Activated CD8-positive, alpha-beta memory T cell treated with anti-CD3 and anti-CD28 coated beads, Interleukin-2, amount 50 U/mL, for 24 hours (primary cell): ENCODE measurements around the gene UBQLNL.

Experiments used
- DNase-seq: peaks from one replicate; pipeline ENCODE4 v3.0.0-alpha.2; 2020; ENCODE audit errors: extremely low read depth

UBQLNL gene, protein sequence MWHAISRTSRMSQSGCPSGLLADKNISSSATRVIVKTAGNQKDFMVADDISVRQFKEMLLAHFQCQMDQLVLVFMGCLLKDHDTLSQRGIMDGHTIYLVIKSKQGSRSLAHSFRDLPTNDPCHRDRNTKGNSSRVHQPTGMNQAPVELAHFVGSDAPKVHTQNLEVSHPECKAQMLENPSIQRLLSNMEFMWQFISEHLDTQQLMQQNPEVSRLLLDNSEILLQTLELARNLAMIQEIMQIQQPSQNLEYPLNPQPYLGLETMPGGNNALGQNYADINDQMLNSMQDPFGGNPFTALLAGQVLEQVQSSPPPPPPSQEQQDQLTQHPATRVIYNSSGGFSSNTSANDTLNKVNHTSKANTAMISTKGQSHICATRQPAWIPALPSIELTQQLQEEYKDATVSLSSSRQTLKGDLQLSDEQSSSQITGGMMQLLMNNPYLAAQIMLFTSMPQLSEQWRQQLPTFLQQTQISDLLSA

DNA sequence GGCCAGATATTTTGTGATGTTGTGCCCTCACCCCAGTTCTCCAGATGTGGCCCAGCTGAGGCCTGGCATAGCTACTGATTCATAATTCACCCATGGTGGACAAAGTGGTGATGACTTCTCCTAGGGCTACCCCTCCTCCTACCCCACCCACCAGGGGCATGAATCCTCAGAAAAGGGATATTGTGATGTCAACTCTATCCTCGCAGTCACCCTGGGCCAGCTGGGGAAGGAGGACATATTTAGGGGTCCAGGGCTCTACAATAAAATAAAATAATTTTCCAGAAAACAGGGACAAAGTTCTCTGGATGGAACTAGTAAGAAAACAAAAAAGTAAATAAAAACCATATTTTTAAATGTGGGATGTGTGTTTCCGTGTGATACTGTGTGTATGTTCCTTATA lies at the start of gene UBQLNL:
TSS of gene UBQLNL (minus strand) at position 101 of the 400 bp plus-strand sequence. CDS start 258 bp downstream, outside the sequence.
- DNase-seq: no peak

DNA sequence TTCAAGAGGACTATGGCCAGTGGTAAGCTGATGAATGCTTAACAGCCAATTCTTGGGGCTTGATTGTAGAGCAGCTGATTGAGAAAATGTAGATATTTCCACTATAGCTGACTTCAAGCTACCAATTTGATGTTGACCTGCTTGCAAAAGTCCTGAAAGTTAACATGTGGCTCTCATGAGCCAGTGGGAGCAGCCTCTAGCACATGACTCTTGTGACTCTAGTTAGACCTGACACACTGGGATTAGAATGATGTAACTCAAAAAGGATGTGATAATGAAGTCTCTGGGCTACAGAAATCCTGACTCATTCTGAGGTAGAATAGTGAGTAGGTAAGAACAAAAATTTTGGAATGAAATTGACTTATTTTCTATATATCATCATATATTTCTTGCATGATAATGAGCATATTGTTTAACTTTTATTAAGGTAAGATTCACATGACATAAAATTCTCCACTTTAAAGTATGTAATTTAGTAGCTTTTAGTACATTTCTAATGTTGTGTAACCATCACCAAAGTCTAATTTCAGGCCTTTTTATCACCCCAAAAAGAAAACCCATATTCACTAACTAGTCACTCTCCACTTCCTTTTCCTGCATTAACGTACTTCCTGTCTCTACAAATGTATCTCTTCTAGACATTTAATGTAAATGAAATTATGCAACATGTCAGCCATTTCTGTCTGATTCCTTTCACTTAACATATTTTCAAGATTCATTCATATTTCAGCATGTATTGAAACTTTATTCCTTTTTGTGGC lies 47.9 kb upstream of the UBQLNL start:
- no peak for DNase-seq

DNA sequence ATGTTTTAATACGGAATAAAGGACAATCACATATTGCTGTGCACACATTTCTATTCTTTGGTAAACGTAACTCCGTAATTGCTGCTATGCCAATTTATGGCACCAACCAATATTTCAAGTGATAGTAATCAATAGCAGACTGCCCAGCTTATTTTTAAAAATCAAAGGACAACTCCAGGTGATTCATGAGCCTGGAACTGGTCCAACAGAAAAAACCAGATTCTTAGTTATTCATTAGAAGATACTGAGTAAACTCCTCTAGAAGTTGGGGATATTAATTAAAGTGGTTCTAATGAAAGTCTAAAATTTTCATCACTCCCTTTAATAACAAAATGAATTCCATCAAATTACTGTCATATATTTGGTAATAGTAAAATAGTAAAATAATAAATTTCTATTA lies 41.3 kb upstream of the UBQLNL start:
- no peak for DNase-seq

DNA sequence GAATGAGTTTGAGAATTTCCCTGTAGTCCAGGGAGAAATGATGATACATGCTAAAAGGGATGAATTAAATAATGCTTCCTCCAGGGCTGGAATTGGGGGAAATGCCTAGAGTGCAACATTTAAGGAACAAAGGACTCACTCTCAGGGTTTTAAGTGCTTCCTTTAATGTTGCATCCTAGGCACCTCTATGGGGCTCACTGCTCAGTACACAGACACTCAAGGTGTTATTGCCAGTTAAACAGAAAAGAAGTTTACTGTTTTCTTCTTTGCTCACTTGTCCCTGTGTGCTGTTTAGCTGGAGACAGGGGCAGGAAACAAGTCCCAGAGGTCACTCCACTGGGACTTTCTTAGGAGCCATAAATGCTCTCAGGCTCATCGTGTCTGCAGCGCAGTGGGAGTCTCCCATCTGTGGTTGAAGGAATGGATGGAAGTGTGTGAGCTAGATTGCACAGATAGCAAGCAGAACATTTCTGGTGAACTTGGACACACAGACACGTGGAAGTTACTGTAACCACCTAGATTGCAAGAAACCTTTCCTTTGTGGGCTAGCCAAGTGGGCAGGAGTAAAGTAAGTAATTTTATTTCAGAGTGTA lies 40.2 kb upstream of the UBQLNL start:
- DNase-seq: no peak

DNA sequence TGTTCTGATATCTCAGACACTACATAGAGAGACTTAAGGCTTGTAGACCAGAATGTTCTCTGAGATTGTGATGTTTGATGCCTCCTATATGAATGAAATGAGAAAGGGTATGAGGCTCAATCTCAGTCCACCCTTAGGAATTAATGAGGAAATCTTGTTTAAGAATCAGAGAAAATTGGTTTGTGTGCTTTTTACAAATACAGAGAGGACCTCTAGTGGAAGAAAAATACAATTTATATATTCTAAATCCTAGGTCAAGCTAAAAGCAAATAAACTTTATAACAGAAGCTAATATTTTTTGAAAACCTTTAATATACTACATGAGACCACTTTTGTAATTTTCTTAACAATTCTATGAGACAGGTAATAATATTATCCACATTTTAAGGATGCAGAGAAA lies 36.8 kb upstream of the UBQLNL start:
- DNase-seq: no peak

DNA sequence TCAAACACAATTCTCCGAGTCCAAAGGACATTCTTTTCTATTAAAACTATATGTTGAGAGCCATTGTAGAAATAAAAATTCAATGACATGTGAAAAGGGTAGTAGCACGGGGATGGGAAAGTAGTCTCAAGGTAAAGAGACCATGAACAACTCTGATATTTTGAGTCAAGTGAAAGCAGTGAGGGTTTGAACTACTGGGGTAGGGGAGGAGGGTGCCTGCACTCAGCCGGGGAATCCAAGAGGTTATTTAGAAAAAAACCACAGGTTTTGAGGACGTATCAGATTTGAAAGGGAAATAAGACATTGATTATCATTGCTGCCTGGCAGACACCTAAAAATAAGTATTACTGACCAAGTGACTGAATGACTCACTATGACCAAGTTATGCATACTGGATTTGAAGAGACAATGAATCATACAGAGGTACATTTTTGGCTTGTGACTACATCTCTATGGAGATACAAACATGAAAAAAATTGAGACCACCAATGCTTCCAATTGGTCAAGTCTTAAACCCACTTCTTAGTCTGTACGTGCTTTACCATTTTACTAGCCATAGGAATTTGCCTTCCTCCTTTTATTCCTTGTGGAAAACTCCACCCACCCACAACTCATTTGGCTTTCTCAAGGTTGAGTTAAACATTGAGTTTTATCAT lies 34.1 kb upstream of the UBQLNL start:
- DNase-seq: no peak

DNA sequence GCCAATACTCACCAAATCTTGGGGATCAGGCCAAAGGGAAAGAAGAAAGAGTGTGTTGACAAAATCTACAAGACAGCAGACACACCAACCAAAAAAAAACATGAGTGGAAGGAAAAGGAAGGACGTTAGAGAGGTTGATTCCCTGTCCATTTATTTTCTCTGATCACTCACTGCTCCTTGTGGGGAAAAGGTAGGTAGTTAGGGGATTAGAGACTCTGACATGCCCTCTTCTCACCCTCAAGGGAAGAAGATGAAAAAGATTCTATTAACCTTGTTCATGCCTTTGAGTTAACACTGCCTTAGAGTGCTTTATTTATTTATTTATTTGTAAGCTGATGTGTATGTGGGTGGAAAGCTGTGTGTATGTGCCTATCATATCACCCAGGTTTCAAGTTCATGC lies 31.9 kb upstream of the UBQLNL start, which contains the start of gene OR52H1:
TSS of gene OR52H1 (minus strand) at position 101 of the 400 bp plus-strand sequence. CDS start 3,035 bp downstream, outside the sequence.
- DNase-seq: no peak

DNA sequence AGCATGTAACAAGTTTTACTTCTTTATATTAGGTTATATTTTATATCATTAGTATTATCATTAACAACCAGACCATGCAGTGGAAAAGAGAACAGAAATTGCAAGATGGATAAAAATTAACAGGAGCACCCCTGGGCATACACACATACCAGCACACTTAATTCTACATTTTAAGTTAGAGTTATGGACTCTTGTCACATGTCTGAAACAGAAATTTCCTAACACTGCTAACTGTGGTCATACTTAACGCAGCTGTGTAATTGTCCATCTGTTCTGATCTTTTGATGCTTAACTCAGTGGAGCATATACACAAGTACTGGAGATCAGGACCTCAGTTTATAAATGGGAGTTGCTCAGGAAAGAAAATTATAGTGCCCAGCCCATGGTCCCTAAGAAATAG lies 31.5 kb upstream of the UBQLNL start:
- no peak for DNase-seq

DNA sequence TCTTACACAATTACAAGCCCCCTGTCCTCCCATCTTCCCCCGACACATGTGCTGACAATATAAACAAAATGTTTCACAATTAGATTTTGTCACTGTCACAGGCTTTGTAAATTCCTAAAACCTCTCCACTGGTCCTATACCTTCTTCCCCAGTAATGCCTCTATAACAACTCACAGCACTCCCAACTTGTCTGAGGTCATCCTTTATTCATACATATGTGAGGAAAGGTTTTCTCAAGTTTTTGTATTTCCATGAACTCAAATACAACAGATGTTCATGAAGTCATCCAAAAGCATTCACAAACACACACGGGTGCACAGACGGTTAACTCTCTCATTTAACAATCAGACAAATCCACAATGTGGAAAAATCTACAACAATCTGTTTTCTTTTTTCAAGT lies 30.0 kb upstream of the UBQLNL start:
- no peak for DNase-seq

DNA sequence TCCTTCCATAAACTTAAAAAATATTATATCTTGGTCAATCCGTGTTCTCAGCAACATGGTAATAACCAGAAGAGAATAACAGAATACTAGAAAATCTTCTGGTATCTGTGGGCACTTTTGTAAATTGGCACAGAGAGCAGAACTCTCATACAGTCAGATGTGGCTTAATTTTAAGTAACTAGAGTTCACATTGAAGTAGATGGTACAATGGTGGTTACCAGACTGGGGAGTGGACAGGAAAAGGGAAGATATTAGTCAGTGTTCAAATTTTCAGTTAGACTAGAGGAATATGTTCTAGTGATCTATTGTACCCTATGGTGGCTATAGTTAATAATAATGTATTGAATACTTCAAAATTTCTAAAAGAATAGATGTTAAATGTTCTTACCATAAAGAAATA lies 24.9 kb upstream of the UBQLNL start:
- no peak for DNase-seq

DNA sequence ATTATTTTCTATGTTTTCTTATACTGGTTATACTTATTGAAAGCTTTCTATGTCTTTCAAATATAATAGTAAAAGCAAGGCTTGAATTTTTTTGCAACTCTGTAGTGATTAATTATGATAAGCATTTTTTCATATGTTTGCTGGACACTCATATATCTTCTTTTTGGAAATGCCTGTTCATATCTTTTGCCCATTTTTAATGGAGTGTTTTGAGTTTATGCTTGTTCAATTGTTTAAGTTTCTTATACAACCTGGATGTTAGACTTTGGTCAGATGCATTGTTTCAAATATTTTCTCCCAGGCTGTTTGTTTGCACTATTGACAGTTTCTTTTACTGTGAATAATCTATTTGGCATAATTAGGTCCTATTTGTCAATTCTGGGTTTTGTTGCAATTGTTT lies 20.0 kb upstream of the UBQLNL start:
- DNase-seq: no peak

DNA sequence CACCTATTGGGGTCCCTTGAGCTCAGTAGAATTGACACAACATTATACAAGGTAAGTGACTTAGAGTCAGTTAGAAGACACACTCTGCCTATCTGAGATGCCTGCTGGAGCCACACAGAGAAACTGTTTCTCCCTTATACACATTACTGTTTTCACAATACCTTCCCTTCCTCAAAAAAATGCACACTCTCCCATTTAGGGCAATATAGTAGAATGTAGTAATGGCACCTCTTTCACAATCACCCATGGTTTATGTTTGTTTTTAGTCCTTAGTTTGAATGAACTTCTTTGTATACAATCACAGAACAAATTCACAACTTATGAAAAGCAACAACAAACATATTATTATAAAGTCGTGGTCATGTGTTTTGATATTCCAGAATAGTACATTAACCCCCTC lies 17.5 kb upstream of the UBQLNL start:
- DNase-seq: no peak

DNA sequence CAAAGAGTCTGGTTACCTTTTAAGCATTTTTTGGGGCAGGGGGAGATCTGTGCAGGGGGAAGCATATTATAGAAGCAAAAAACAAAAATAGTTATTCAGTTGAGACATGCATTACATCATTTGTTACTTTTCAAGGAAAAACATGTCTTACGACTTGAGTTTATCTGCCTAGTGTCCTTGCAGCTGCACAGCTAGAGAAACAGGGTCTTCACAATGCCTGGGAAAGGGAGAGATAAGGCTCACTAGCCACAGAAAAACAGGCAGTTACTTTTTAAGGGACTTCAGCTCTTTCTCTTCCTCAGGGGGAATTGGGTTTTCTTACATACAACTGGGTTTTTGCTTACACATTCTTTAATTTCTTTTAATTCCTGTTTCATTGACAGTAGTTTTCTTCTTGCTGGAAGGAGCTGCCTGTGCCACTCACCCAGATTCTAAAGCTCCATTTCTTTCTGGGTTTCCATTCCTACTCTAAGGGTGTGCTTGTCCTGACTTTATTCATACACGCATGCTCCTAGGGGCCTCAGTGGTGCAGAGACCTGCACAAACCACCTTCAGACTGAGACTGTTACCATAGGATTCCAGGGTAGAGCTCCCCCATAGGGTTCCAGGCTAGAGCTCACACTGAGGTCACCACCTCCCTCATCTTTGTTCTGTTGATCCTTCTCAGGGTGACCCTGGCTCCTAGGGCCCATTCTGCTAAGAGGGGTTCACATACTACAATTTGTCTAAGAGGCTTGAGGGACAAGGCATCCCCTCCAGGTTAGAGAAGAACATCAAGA lies 14.7 kb upstream of the UBQLNL start:
- DNase-seq: no peak

DNA sequence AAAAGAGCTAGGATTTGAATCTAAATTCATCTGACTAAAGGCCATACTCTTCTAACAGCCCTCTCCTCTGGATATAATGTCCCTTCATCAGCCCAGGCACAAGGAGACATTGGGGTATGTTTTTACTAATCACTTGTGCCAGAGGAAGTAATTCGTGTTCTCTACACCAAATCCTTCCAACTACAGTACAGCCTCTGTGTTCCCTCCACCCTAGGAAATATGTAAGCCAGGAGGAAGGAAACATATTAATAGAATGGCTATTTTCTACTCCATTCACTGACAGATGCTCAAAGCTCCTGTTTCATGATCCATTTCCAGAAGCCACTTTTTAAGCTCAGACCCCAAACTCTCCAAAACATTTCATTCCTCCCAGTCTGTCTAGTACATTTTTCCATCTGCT lies 12.0 kb upstream of the UBQLNL start:
- no peak for DNase-seq

DNA sequence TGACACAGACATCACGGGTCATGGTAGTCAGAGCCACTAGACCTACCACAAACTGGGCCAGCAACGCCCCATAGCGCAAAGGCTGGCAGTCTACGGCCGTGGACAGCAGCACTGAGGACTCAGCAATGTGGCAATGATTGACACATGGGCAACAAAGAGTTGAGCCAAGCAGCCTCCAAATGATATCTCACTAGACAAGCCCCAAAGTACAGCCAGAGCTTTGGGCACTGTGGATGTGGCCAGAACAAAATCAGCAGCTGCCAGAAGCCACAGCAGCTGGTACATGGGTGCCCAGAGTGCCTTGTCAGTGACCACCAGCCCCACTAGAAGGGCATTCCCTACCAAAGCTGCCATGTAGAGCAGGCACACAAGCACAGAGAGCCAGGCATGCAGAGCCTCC lies 11.2 kb upstream of the UBQLNL start:
- no peak for DNase-seq

DNA sequence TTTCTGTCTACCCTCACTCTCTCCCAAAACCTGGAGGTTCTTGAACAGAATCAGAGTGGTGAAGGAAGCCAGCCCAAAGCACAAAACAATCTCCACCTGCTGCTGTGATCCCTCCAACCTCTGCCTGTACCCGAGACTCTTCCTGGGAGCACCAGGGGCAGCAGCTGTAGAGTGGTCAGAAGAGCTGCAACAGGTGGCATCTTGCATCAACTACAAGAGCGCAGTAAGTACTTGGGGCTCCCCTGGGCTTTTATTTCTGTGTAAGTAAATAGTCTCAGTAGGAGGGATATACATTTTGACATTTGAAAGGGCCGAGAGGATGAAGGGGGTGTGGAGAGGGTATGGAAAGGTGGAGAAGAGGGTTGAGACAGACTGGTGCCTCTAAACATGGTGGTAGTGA lies 8.3 kb upstream of the UBQLNL start:
- no peak for DNase-seq

DNA sequence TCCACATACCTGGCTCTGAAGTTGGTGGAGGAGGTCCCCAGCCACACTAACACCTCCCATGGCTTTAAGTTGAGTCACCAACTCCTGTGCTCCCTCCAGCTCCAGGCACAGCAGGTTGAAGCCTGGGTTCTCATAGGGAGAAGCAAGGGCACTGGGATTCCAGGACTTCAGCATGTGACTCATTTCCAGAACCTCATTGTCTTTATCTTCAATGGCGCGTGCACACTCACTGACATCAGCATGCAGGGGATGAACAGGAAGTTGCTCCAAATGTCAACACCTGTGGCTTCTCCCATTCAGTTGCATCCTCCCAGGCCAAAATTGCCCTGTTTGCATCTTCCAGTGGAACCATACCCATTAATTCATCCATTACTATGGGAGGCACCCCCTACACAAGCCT lies 5.8 kb upstream of the UBQLNL start:
- no peak for DNase-seq

DNA sequence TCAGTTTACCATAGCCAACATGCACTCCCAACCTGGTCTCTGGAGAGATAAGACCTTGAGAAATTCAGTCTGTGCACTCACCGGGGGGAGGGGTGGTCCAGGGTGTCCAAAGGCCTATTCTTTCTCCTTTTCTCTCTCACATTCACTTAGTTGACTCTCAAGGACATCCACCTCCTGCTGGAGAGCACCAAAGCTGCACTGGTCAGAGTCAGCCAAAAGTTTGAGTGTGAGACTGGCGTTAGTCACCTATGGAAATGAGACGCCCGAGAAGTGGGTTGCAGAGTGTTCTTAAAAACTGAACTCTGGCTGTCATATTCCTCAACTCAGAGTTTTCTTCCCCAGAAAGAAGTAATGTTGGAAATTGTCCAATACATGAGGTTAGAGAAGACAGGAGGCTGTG lies 5.0 kb upstream of the UBQLNL start:
- no peak for DNase-seq

DNA sequence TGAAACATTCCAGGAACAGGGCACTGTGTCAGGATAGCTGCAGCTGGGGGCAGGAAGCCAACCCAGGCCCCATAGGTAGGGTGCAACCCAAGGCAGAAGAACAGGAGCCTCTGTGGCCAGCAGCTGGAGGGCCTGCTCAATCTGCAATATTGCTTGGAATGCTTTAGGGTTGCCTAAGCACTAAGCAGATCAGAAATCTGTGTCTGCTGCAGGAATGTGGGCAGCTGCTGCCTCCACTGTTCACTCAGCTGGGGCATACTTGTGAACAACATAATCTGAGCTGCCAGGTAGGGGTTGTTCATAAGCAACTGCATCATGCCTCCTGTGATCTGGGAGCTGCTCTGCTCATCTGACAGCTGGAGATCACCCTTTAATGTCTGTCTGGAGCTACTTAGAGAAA lies 1.7 kb downstream of the UBQLNL start:
- DNase-seq: no peak

DNA sequence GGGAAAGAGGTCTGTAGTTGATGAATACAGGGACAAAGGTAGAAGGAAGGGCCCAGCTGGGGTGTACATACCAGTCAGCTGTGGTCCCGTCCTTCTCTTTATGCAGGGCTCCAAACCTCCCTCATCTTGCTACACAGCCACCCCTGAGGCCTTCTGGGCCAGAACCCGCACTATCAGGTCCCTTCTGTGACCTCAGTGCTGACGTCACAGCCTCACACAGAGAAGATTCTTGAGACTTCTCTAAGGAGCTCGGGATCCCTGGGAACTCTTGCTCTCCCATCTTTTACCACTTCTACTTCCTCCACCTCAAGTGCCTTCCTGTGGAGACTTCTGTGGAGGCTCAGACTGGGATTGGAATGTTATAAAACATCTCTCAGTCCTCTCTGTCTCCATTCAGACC lies 6.7 kb downstream of the UBQLNL start, which contains the start of gene UBQLN3:
TSS of gene UBQLN3 (minus strand) at position 155 of the 400 bp plus-strand sequence. CDS start 399 bp downstream, outside the sequence.
- no peak for DNase-seq

DNA sequence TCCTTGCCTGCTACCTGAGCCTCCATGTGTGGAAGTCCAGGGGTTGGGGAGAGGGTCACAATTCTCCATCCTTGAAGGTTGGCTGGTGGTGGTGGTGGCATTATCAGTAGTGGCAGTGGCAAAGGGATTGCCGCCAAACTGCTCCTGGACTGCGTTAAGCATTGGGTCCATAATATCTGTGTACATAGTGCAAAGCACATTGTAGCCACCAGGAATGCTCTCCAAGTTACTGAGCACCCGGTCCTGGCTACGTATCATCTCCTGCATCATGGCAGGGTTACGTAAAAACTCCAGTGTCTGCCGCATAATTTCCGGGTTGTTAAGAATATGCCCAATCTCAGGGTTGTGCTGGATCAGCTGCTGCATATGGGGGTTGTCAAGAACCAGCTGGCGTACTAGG lies 7.9 kb downstream of the UBQLNL start:
- DNase-seq: no peak
